Astrocyte (in vitro differentiated cells and primary cell): Measurements from ENCODE around the gene ATRNL1. TPM values are rescaled to one million over a fixed set of nuclear protein-coding genes. Genes with fewer than 3 reads are reported as not detected.

Source experiments
- DNase-seq: peaks from one replicate; pipeline ENCODE4 v3.0.0-alpha.2; 2010; ENCODE audit warnings: low read depth
- FAIRE-seq: peaks from 2 replicates; lab custom pipeline; 2011; peaks lifted over from hg19 to GRCh38; lab: Jason Lieb, UNC
- H2AFZ ChIP-seq: 2 replicates; pipeline ENCODE4 v1.6.0; 2012; ENCODE audit warnings: low read depth, low read length, inconsistent platforms
- H3K27ac ChIP-seq: 2 replicates; pipeline ENCODE4 v1.5.1; 2011; ENCODE audit warnings: low read depth, low read length, inconsistent platforms
- H3K27me3 ChIP-seq: 2 replicates; pipeline ENCODE4 v1.6.0; 2011; ENCODE audit warnings: low read length, inconsistent platforms; ENCODE audit not compliant: insufficient read depth
- H3K36me3 ChIP-seq: 2 replicates; pipeline ENCODE4 v1.5.1; 2011; ENCODE audit warnings: low read length, inconsistent platforms; ENCODE audit not compliant: insufficient read depth
- H3K4me1 ChIP-seq: 2 replicates; pipeline ENCODE4 v1.5.1; 2011; ENCODE audit warnings: low read length, inconsistent platforms; ENCODE audit not compliant: insufficient read depth
- H3K4me2 ChIP-seq: 2 replicates; pipeline ENCODE4 v1.6.0; 2012; ENCODE audit warnings: low read length, inconsistent platforms
- H3K4me3 ChIP-seq: 2 replicates; pipeline ENCODE4 v1.5.1; 2011; ENCODE audit warnings: low read depth, mild to moderate bottlenecking, low read length, inconsistent platforms; ENCODE audit not compliant: insufficient read depth
- H3K79me2 ChIP-seq: 2 replicates; pipeline ENCODE4 v1.6.0; 2012; ENCODE audit warnings: mild to moderate bottlenecking, low read length, inconsistent platforms; ENCODE audit not compliant: insufficient read depth
- H3K9ac ChIP-seq: 2 replicates; pipeline ENCODE4 v1.6.0; 2012; ENCODE audit warnings: mild to moderate bottlenecking, low read length, inconsistent platforms
- H3K9me3 ChIP-seq: 2 replicates; pipeline ENCODE4 v1.5.1; 2012; ENCODE audit warnings: low read depth, mild to moderate bottlenecking, low read length, inconsistent platforms; ENCODE audit not compliant: insufficient read depth
- H4K20me1 ChIP-seq: 2 replicates; pipeline ENCODE4 v1.6.0; 2012; ENCODE audit warnings: low read length, inconsistent platforms; ENCODE audit not compliant: insufficient read depth
- H3K27ac Mint-ChIP-seq: one replicate; pipeline ENCODE4 v1.8.0; 2021; ENCODE audit warnings: mild to moderate bottlenecking, mixed read lengths; ENCODE audit not compliant: unreplicated experiment
- H3K27me3 Mint-ChIP-seq: one replicate; pipeline ENCODE4 v1.8.0; 2021; ENCODE audit warnings: low read depth, mixed read lengths; ENCODE audit not compliant: unreplicated experiment
- H3K36me3 Mint-ChIP-seq: one replicate; pipeline ENCODE4 v1.8.0; 2021; ENCODE audit warnings: low read depth, mixed read lengths; ENCODE audit not compliant: unreplicated experiment
- H3K4me1 Mint-ChIP-seq: one replicate; pipeline ENCODE4 v1.8.0; 2021; ENCODE audit warnings: low read depth, mixed read lengths; ENCODE audit not compliant: unreplicated experiment
- H3K4me3 Mint-ChIP-seq: one replicate; pipeline ENCODE4 v1.8.0; 2021; ENCODE audit warnings: mild to moderate bottlenecking, moderate library complexity, mixed read lengths; ENCODE audit not compliant: unreplicated experiment
- H3K9me3 Mint-ChIP-seq: one replicate; pipeline ENCODE4 v1.8.0; 2021; ENCODE audit warnings: mild to moderate bottlenecking, mixed read lengths; ENCODE audit not compliant: unreplicated experiment
- CTCF ChIP-seq: IDR thresholded peaks from 2 replicates; pipeline ENCODE4 v1.5.1; 2011; ENCODE audit warnings: low read depth, mild to moderate bottlenecking, inconsistent platforms, low read length, moderate library complexity; ENCODE audit not compliant: insufficient read depth
- EZH2 ChIP-seq: IDR thresholded peaks from 2 replicates; pipeline ENCODE4 v1.6.1; 2012; ENCODE audit warnings: mild to moderate bottlenecking, low read length, inconsistent platforms; ENCODE audit not compliant: insufficient read depth
- total RNA-seq: library from RNA; stranded (reverse); gene quantifications from 2 replicates; pipeline ENCODE4 v1.2.1, GENCODE V29; 2021

The ATRNL1 gene
- total RNA-seq, 1 donor from 2014 or later, result 17.5 TPM

- H3K4me2 ChIP-seq, result no peak overlapping the region
- Mint-ChIP-seq H3K4me1 (no peaks in the 10 kb centered on the region), H3K9me3 (no peaks in the 10 kb centered on the region), H3K27ac (no peak overlapping the region), H3K4me3 (no peak overlapping the region), H3K36me3 (no peaks in the 10 kb centered on the region), H3K27me3 (peaks cover 6% of the 10 kb centered on the region)
- H3K4me3 ChIP-seq, result no peak overlapping the region
- no peaks in the 10 kb centered on the region for H3K9me3 ChIP-seq
- TF ChIP-seq CTCF, result no peak
- TF ChIP-seq EZH2, result no peak
- FAIRE-seq, result no peak
- no peak for DNase-seq
- H3K36me3 ChIP-seq, result no peaks in the 10 kb centered on the region
- H3K79me2 ChIP-seq, result no peaks in the 10 kb centered on the region
- H4K20me1 ChIP-seq, result no peaks in the 10 kb centered on the region
- no peak overlapping the region for H3K27ac ChIP-seq
- H2AFZ ChIP-seq, result no peak overlapping the region
- no peaks in the 10 kb centered on the region for H3K27me3 ChIP-seq
- H3K4me1 ChIP-seq, result no peaks in the 10 kb centered on the region
- H3K9ac ChIP-seq, result no peak overlapping the region
Observed at GRCh38 chr10:115965376-115965775, 872.2 kb downstream of the ATRNL1 start.

- no peak overlapping the region for H3K27ac Mint-ChIP-seq
- DNase-seq, result no peak
- H3K4me1 ChIP-seq, result no peaks in the 10 kb centered on the region
- no peaks in the 10 kb centered on the region for H3K4me1 Mint-ChIP-seq
- H3K36me3 ChIP-seq, result no peaks in the 10 kb centered on the region
- H2AFZ ChIP-seq, result no peak overlapping the region
- no peaks in the 10 kb centered on the region for H3K79me2 ChIP-seq
- TF ChIP-seq CTCF (no peak), EZH2 (no peak)
- peaks cover 14% of the 10 kb centered on the region for H3K27me3 Mint-ChIP-seq
- H3K27me3 ChIP-seq, result no peaks in the 10 kb centered on the region
- no peak for FAIRE-seq
- no peaks in the 10 kb centered on the region for H3K36me3 Mint-ChIP-seq
- H3K4me2 ChIP-seq, result no peak overlapping the region
- no peak overlapping the region for H3K4me3 ChIP-seq
- no peak overlapping the region for H3K9ac ChIP-seq
- no peaks in the 10 kb centered on the region for H3K9me3 ChIP-seq
- H3K9me3 Mint-ChIP-seq, result peaks cover 6% of the 10 kb centered on the region
- H3K4me3 Mint-ChIP-seq, result no peak overlapping the region
- no peak overlapping the region for H3K27ac ChIP-seq
- no peaks in the 10 kb centered on the region for H4K20me1 ChIP-seq
Observed at GRCh38 chr10:115968236-115968635, 875.1 kb downstream of the ATRNL1 start.

- H2AFZ ChIP-seq, result no peak overlapping the region
- no peaks in the 10 kb centered on the region for H3K36me3 ChIP-seq
- H3K4me2 ChIP-seq, result no peak overlapping the region
- Mint-ChIP-seq H3K27ac (no peak overlapping the region), H3K27me3 (peaks cover 14% of the 10 kb centered on the region), H3K4me3 (no peak overlapping the region), H3K4me1 (no peaks in the 10 kb centered on the region), H3K9me3 (peaks cover 10% of the 10 kb centered on the region), H3K36me3 (no peaks in the 10 kb centered on the region)
- no peaks in the 10 kb centered on the region for H3K9me3 ChIP-seq
- no peak overlapping the region for H3K27ac ChIP-seq
- no peaks in the 10 kb centered on the region for H3K4me1 ChIP-seq
- no peaks in the 10 kb centered on the region for H3K27me3 ChIP-seq
- H4K20me1 ChIP-seq, result no peaks in the 10 kb centered on the region
- FAIRE-seq (no peak), DNase-seq (no peak)
- H3K9ac ChIP-seq, result no peak overlapping the region
- no peak overlapping the region for H3K4me3 ChIP-seq
- H3K79me2 ChIP-seq, result no peaks in the 10 kb centered on the region
- TF ChIP-seq EZH2 (no peak), CTCF (no peak)
Observed at GRCh38 chr10:115969591-115969990, 876.4 kb downstream of the ATRNL1 start.
